GM11168 (cell line): ENCODE results near the gene SHTN1.

Source experiments
- in situ Hi-C: fragments of 300-500 bp; cut with MboI; formaldehyde crosslinking; loops from one replicate; pipeline ENCODE4 v1.12.0; 2022; ENCODE audit warnings: low sequenced_read_pairs; ENCODE audit not compliant: unreplicated experiment

Gene SHTN1

DNA sequence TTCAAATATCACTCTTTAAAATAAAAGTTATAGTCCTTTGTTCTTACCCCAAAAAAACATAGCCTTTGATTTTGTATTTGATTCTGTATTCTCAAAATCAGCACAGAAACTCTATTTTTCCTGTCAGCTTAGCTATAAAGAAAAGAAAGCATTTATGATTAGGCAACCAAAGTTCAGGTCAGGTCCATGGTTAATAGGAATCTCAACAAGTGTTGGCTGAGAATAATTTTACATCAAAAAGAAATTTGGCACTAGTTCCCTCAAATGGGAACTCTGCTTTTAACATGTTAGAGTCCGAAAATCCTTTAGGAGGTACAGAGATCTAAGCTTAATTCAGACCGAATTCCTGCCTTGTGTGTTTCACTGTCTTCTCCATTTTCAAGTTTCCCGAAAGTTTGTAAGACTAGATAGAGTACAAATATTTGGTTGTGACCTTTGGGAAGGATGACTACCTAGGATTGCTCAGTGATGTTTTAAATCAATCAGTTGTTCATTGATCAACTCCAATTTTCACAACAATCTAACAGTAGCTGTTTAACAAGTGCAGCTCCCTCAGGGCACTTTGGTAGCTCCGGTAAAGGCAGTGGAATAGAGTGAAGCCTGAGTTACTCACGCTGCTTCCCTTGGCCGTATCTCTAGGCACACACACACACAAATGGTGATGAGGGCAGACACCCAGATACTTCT lies 164.5 kb downstream of the SHTN1 start:
- in situ Hi-C loops: no loop called here

GRCh38 chr10:116838143-116838725 lies 166.8 kb downstream of the SHTN1 start:
- in situ Hi-C loops: no loop called here

- in situ Hi-C loops: no loop called here
Observed at GRCh38 chr10:116836902-116837523, 168.0 kb downstream of the SHTN1 start.

- in situ Hi-C loops: no loop called here
Observed at GRCh38 chr10:116836083-116836482, 168.9 kb downstream of the SHTN1 start.

GRCh38 chr10:116835658-116836057 lies 169.3 kb downstream of the SHTN1 start:
- in situ Hi-C loops: no loop called here

DNA sequence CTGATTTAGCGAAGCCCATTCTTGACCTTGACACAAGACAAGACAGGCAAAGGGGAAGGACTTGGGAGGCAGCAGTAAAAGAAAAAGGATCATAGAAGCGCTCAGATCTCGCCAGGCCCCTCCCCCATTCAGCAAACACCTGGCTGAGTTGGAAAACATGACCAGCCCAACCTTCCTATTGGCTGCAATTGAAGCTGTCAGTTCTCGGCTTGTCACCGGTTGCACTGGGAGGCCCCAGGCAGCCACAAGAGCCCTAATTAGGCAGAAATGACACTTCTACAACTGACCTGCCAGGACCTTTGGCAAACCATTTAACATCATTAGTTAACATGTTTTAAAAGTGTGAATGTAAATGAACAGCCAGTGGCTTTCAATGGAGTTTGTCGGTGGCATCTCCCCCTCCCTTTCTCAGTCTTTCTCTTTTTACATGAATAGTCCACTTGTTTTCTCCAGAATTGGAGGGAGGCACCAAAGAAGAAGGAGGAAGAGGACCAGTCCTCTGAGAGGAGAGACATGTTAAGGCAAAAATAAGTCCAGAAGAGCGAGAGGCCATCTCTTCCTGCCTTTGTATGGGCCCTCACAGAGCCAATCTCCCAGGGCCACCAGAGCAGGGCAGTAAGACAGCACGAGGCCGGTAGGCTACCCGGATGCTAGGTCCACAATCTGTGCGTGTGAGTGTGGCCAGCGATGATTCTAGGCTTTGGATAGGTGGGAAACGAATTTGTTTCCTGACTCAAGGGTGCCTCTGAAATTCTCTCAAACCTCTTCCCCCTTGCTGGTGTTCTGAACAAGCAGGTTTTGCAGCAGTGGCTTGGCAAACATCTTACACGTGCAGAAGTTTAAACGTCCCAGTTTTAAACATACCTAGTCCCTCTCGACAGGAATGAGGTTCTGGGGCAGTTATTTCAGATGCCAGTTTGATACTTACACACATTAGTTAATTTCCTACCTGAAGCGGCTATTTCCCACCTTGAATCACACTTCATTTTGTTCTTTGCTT lies 170.7 kb downstream of the SHTN1 start:
- in situ Hi-C loops: no loop called here

GRCh38 chr10:116831790-116832189 lies 173.2 kb downstream of the SHTN1 start:
- in situ Hi-C loops: no loop called here
